HAP-1 (cell line): Measurements from ENCODE around the gene DXO.
A peak's percentile ranks its signal among the peaks of the same experiment; 100 is the strongest.
"Not testable (repeated sequence)": the region's sequence is repeated elsewhere in the genome, so short reads cannot be mapped to it uniquely, and the experiment has no call there.

Source experiments
- DNase-seq, 2 experiments: peaks; one replicate each; pipeline ENCODE4 v3.0.0-alpha.2; 2016 to 2020; ENCODE audit warnings: low spot score in 2 of 2
- H3K27me3 ChIP-seq: fragments of 250-450 bp; sonication (Bioruptor Pico); 2 replicates; pipeline ENCODE4 v1.5.1; 2020; ENCODE audit warnings: low read depth, mild to moderate bottlenecking, moderate library complexity
- H3K36me3 ChIP-seq: fragments of 250-450 bp; sonication (Bioruptor Pico); replicated peaks from 2 replicates; pipeline ENCODE4 v1.5.1; 2020; ENCODE audit warnings: mild to moderate bottlenecking
- H3K4me1 ChIP-seq: fragments of 250-450 bp; sonication (Bioruptor Pico); 2 replicates; pipeline ENCODE4 v1.5.1; 2020; ENCODE audit warnings: mild to moderate bottlenecking
- H3K4me3 ChIP-seq: fragments of 250-450 bp; sonication (Bioruptor Pico); 2 replicates; pipeline ENCODE4 v1.5.1; 2020; ENCODE audit warnings: mild to moderate bottlenecking, moderate library complexity
- H3K9me3 ChIP-seq: fragments of 250-450 bp; sonication (Bioruptor Pico); 2 replicates; pipeline ENCODE4 v1.5.1; 2020; ENCODE audit warnings: mild to moderate bottlenecking, moderate library complexity
- in situ Hi-C: fragments of 300-500 bp; cut with MboI; formaldehyde crosslinking; loops from 3 replicates; pipeline ENCODE4 v1.14.3; 2020; ENCODE audit warnings: low sequenced_read_pairs, inconsistent platforms, mixed read lengths

The DXO gene

GRCh38 chr6:32003301-32003700, 31.4 kb upstream of the DXO start:
- H3K4me1 ChIP-seq, H3K27me3 ChIP-seq, H3K36me3 ChIP-seq, H3K4me3 ChIP-seq, H3K9me3 ChIP-seq, DNase-seq, in situ Hi-C loops: not testable (repeated sequence)

DNA sequence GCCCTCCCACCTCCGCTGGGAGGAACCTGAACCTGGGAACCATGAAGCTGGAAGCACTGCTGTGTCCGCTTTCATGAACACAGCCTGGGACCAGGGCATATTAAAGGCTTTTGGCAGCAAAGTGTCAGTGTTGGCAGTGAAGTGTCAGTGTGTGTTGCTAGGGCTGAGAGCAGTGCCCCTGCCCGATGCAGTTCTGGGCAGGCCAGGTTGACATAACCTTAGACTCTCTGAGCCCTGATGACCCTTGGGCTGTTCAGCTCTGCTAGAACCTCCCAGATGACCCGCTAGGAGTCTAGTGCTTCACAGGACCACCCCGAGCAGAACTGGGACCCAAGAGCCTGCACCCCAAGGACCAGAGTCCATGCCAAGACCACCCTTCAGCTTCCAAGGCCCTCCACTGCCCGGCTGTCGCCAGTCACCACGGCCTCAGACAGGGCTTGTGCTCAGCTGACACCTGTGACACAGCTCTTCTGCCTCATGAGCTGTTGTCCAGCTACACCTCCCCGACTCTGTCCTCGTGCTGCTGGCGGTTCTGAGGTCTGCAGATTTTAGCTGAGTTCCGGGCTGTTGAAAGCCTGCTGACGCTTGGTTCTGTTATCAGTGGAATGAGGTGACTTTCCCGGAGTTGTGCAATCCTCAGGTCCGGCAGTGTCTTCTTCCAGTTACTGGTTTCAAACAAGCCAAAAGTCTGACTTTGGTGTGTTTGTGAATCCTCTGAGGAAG, 30.8 kb upstream of the DXO start:
- H3K36me3 ChIP-seq, H3K9me3 ChIP-seq, H3K27me3 ChIP-seq, H3K4me1 ChIP-seq, DNase-seq, in situ Hi-C loops, H3K4me3 ChIP-seq: not testable (repeated sequence)

- H3K36me3 ChIP-seq, DNase-seq, H3K9me3 ChIP-seq, H3K27me3 ChIP-seq, H3K4me1 ChIP-seq, H3K4me3 ChIP-seq, in situ Hi-C loops: not testable (repeated sequence)
Observed at GRCh38 chr6:31996385-31996784, 24.4 kb upstream of the DXO start.

DNA sequence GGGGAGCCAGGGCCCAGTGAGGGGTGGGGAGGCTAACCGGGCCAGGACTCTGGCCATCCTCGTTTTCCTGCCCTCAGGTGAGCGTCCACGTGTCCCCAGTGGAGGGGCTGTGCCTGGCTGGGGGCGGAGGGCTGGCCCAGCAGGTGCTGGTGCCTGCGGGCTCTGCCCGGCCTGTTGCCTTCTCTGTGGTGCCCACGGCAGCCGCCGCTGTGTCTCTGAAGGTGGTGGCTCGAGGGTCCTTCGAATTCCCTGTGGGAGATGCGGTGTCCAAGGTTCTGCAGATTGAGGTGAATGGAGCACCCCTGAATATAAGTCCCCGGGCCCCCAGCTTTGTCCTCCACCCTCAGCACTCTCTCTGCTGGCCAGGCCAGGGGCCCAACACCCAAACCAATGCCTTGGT, 22.5 kb upstream of the DXO start:
- DNase-seq, H3K4me3 ChIP-seq, H3K27me3 ChIP-seq, H3K36me3 ChIP-seq, in situ Hi-C loops, H3K9me3 ChIP-seq, H3K4me1 ChIP-seq: not testable (repeated sequence)

DNA sequence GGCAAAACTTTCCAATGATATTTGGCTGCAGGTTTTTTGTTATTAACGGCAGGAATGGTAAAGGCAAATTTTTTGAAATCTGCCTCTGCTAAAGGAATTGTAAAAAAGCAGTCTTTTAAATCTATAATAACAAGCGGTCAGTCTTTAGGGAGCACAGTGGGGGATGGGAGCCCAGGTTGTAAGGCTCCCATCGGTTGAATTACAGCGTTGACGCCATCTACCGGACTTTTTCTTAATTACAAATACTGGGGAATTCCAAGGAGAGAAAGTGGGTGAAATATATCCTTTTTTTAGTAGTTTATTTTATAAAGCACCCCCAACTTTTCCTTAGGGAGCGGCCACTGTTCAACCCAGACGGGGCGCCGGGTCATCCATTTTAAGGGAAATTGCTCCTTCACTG, 17.4 kb upstream of the DXO start:
- H3K4me3 ChIP-seq, DNase-seq, H3K27me3 ChIP-seq, H3K36me3 ChIP-seq, H3K4me1 ChIP-seq, in situ Hi-C loops, H3K9me3 ChIP-seq: not testable (repeated sequence)

DNA sequence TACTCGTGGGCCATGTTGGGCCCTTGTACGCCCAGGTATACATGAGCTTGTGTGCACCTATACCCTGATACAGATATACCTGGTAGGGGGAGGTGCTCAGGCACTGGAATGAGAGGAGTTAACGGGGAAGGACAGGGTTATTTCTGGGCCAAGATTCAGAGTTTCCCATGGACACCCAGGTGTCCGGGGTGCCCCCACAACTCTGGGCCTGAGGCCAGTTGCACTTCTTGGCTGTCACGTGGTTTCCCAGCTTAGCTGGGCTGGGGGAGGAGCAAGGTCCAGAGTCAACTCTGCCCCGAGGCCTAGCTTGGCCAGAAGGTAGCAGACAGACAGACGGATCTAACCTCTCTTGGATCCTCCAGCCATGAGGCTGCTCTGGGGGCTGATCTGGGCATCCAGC, 9.8 kb upstream of the DXO start, which contains the start of gene C4A:
C4A (plus strand) TSS at position 314 of the 400 bp plus-strand sequence; CDS start at position 365, 51 bp downstream.
- in situ Hi-C loops, H3K4me1 ChIP-seq, H3K4me3 ChIP-seq, H3K36me3 ChIP-seq, DNase-seq, H3K9me3 ChIP-seq, H3K27me3 ChIP-seq: not testable (repeated sequence)

- H3K4me1 ChIP-seq, H3K9me3 ChIP-seq, H3K4me3 ChIP-seq, H3K27me3 ChIP-seq, H3K36me3 ChIP-seq, in situ Hi-C loops, DNase-seq: not testable (repeated sequence)
Observed at GRCh38 chr6:31980998-31981397, 9.1 kb upstream of the DXO start.

DNA sequence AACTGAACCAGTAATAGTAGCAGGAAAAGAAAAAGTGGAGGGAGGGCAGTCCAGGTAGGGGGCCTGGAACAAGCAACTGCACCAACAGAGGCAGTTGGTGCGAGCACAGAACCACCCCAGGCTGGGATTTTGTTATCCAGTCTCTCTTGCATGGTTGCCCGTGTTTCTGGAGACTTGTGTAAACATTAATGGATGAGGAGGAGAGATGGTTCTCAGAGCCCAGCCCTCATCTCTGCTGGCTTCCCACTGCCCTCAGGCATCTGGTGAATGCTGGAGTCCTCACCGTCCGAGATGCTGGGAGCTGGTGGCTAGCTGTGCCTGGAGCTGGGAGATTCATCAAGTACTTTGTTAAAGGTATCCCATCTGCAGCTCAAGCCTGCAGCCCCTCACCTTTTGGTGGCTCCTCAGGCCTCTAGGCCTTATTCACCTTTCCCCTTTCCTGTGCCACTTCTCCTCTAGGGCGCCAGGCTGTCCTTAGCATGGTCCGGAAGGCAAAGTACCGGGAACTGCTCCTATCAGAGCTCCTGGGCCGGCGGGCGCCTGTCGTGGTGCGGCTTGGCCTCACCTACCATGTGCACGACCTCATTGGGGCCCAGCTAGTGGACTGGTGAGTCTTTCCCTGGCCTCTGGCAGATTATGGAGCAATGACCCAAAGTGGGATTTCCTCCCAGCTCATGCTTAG, 8.4 kb upstream of the DXO start:
- in situ Hi-C loops, H3K36me3 ChIP-seq, H3K9me3 ChIP-seq, H3K27me3 ChIP-seq, H3K4me3 ChIP-seq, H3K4me1 ChIP-seq, DNase-seq: not testable (repeated sequence)

DNA sequence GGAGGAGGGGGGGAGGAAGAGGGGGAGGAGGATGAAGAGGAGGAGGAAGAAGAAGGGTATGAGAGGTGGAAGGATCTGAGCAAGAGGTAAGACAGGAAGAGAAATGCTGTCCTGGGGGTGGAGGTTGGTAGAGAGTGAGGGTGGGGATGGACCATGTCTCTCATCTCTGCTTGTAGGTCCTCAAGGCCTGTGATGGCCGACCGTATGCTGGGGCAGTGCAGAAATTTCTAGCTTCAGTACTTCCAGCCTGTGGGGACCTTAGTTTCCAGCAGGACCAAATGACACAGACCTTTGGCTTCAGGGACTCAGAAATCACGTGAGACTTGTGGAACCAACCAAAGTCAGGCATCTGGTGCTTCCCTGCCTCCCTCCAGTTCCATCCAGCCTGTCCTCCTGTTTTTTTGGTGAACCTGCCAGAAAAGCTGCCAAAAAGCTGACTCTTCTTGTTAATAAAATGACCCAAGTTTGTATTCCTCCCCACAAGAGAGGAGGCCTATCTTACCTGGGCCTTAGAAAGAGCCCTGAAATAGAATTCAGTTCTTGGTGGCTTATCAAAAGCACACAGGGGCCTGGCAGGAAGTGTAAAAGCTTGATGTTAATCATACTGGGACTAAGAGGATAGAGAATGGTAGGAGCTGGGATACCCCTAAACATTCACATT, 7.4 kb upstream of the DXO start:
- in situ Hi-C loops, result no loop called here
- H3K4me3 ChIP-seq, result no peak overlapping the region
- no peaks in the 10 kb centered on the region for H3K9me3 ChIP-seq
- H3K36me3 ChIP-seq, result no peaks in the 10 kb centered on the region
- DNase-seq, result no peak
- no peaks in the 10 kb centered on the region for H3K27me3 ChIP-seq
- no peaks in the 10 kb centered on the region for H3K4me1 ChIP-seq

GRCh38 chr6:31978831-31979230, 6.9 kb upstream of the DXO start:
- in situ Hi-C loops, result no loop called here
- H3K9me3 ChIP-seq, result no peaks in the 10 kb centered on the region

DNA sequence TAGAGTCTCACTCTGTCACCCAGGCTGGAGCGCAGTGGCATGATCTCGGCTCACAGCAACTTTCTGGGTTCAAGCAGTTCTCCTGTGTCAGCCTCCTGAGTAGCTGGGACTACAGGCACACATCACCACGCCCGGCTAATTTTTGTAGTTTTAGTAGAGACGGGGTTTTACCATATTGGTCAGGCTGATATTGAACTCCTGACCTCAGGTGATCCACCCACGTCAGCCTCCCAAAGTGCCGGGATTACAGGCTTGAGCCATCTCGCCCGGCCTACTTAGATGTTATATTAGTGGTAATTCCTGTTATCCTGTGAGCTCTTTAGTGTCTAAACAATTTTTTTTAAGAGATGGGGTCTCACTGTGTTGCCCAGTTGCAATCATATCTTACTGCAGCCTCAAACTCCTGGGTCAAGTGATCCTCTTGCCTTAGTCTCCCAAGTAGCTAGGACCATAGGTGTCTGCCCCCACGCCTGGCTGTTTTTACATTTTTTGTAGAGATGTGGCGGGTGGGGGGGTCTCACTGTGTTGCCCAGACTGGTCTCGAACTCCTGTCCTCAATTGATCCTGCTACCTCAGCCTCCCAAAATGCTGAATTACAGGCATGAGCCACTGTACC, 6.0 kb upstream of the DXO start:
- DNase-seq, result no peak
- Histone ChIP-seq H3K4me3 (no peak overlapping the region), H3K4me1 (peaks cover 5% of the 10 kb centered on the region; the same call in 1 of the 2 replicates), H3K9me3 (no peaks in the 10 kb centered on the region), H3K36me3 (no peaks in the 10 kb centered on the region), H3K27me3 (no peaks in the 10 kb centered on the region)
- in situ Hi-C loops, result no loop called here

More at GRCh38 chr6:31978831-31979230, 6.9 kb upstream of the DXO start:
- H3K27me3 ChIP-seq, result no peaks in the 10 kb centered on the region
- H3K4me3 ChIP-seq, result no peak overlapping the region
- DNase-seq, result no peak
- H3K36me3 ChIP-seq, result no peaks in the 10 kb centered on the region
- H3K4me1 ChIP-seq, result no peaks in the 10 kb centered on the region

GRCh38 chr6:31976065-31976464, 4.1 kb upstream of the DXO start:
- H3K36me3 ChIP-seq, H3K27me3 ChIP-seq, H3K9me3 ChIP-seq, DNase-seq, H3K4me3 ChIP-seq, in situ Hi-C loops, H3K4me1 ChIP-seq: not testable (repeated sequence)

GRCh38 chr6:31972709-31973350, 892 bp upstream of the DXO start:
- no peak for DNase-seq
- H3K9me3 ChIP-seq, result no peaks in the 10 kb centered on the region
- no peaks in the 10 kb centered on the region for H3K27me3 ChIP-seq
- peaks cover 12% of the 10 kb centered on the region for H3K4me1 ChIP-seq
- H3K36me3 ChIP-seq, result peaks cover 31% of the 10 kb centered on the region
- in situ Hi-C loops, result no loop called here
- H3K4me3 ChIP-seq, result peak overlapping the region; percentile 89
